SK-MEL-5 (cell line): ENCODE measurements around the gene SLITRK1. TPM values are rescaled to one million over a fixed set of nuclear protein-coding genes. Genes with fewer than 3 reads are reported as not detected.

Experiments
- DNase-seq: peaks from one replicate; pipeline ENCODE4 v3.0.0-alpha.2; 2016; ENCODE audit warnings: low read depth, low spot score
- in situ Hi-C: cut with HindIII; loops from 2 replicates; pipeline ENCODE4 v1.10.0; 2016; ENCODE audit warnings: low sequenced_read_pairs, high pct_unique_total_duplicates, low pct_unique_long_range_greater_than_20kb
- polyA plus RNA-seq, 2 experiments: library from polyadenylated mRNA; depleted of rRNA; stranded (reverse); fragments of >200 nt; gene quantifications; 2 replicates each; pipeline ENCODE4 v1.2.3, GENCODE V29; 2015
- total RNA-seq: library from RNA; depleted of rRNA; stranded (reverse); fragments of >200 nt; shearing (Covaris generic); gene quantifications from 2 replicates; pipeline ENCODE4 v1.2.3, GENCODE V29; 2014; rRNA removed

SLITRK1 gene, protein sequence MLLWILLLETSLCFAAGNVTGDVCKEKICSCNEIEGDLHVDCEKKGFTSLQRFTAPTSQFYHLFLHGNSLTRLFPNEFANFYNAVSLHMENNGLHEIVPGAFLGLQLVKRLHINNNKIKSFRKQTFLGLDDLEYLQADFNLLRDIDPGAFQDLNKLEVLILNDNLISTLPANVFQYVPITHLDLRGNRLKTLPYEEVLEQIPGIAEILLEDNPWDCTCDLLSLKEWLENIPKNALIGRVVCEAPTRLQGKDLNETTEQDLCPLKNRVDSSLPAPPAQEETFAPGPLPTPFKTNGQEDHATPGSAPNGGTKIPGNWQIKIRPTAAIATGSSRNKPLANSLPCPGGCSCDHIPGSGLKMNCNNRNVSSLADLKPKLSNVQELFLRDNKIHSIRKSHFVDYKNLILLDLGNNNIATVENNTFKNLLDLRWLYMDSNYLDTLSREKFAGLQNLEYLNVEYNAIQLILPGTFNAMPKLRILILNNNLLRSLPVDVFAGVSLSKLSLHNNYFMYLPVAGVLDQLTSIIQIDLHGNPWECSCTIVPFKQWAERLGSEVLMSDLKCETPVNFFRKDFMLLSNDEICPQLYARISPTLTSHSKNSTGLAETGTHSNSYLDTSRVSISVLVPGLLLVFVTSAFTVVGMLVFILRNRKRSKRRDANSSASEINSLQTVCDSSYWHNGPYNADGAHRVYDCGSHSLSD
- total RNA-seq = 0.05 and 0.08 TPM in 2 replicates
- 0.12 and 0.19 TPM in 2 replicates for polyA plus RNA-seq (2015; cell fraction: cytosol; rRNA removed)
- polyA plus RNA-seq (2015; cell fraction: nucleus; rRNA removed) = 0.11 TPM in 1 of 2 replicates, not detected in the other

DNA sequence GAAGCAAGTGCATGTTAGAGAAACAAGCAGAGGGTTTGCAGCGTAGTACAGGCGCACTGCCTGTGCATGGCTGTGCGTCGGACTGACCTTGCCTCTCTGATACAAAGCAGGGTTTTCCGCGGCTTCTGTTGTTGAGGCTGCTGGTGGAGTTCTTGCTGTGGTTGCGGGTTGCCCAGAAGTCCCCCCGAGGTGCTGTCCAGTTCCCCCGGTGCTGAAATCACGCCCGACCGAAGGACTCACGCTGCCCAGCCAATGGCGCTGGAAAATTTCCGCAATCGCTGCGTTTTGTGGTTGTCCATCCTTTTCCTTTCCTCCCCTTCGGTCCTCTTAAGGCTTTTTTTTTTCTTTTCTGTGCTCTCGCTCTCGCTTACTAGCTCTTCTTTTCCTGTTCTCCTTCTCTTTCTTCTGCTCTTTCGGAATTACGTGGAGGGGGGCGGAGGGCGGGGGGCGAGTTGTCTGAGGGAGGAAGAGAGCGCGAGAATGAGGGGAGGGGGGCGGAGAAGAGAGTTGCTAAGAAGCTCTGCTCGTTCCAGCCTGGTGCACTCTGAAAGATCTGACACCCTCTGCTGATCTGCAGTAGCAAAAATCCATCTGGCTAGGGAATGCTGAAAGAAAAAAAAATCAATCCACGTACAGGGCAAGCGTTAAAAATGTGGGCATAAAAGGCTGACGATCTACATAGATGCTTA is at the start of gene SLITRK1:
SLITRK1 (minus strand) TSS at position 558 of the 689 bp plus-strand sequence. CDS start 967 bp downstream, outside the sequence.
- in situ Hi-C loops = no loop called here
- peak; percentile 64 for DNase-seq

DNA sequence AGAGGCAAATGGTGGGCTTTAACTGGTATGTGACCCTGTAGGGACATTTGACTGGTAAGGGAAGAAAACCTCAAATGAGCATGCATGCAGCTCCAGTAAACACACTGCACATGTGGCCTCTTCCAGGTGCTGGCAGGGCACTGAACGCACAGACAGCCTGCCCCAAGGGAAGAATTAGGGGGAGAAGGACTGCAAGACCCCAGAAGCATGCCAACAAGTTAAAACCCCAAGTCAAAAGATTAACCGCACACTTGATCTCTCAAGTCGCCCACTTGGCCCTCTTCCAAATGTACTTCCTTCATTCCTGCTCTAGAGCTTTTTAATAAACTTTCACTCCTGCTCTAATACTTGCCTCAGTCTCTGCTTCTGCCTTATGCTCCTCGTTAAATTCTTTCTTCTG is 46.9 kb upstream of the SLITRK1 start:
- in situ Hi-C loops = no loop called here
- no peak for DNase-seq

DNA sequence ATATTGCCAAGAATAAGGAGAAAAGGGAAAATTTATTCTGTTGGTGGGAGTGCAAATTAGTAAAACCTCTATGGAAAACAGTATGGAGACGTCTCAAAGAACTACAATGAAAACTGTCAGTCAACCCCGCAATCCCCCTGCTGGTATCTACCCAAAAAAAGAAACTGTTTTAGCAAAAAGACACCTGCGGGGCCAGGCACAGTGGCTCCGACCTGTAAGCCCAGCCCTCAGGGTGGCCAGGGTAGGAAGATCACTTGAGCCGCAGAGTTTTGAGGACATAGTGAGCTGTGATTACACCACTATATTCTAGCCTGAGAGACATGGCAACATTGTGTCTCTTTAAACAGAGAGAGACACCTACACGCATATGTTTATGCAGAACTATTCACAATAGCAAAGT is 37.5 kb upstream of the SLITRK1 start:
- in situ Hi-C loops = no loop called here
- no peak for DNase-seq

DNA sequence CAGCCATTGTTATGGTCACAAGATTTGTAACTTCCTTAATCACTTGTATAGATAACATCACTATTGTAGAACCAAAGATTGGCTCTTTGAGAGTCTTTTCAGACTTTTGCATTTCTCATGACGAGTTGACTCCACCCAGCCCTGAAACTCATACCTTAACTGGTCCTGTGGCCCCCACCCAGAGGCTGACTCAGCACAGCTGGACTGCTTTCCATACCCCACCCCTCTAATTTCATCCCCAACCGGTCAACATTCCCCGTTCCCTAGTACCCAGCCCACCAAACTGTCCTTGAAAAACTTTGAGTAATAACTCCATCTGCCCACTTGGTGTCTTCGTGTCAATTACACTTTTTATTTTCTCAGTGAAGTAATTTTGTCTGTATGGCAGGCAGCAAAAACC is 32.1 kb upstream of the SLITRK1 start:
- peak; percentile 13 for DNase-seq
- in situ Hi-C loops = no loop called here

DNA sequence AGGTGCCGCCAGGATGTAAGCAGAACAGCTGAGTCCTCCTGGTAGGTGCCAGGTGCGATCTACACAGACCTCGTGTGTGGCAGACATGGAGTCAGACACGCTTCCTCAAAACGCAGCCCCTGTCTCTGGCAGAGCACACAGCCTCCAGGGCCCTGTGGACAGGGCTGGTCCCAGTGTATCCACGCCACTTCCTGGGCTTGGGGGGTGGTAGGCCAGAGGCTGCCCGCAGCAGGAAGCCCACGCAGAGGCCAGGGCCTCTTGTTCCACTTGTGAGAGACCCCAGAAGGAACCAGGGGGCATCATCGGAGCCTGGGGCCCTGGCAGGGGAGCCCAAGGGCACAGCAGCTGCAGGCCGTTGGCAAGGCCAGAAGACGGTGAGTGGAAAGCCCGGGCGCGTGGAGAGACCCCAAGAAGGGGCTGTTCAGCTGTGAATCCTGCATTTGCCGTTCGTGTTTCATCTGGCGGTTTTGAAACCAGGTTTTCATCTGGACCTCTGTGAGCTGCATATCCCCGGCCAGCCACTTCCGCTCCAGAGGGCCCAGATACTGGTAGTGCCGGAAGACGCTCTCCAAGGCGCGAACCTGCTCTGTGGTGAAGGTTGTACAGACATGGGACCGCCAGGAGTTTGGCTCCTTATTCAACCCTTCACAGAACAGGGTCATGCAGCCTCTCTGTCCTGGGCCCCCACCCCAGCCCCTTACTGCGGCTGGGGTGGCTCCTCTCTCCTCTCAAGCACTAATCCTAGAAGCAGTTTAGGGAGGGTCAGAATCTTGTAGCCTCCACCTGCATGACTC is 25.1 kb upstream of the SLITRK1 start:
- in situ Hi-C loops = no loop called here
- no peak for DNase-seq

DNA sequence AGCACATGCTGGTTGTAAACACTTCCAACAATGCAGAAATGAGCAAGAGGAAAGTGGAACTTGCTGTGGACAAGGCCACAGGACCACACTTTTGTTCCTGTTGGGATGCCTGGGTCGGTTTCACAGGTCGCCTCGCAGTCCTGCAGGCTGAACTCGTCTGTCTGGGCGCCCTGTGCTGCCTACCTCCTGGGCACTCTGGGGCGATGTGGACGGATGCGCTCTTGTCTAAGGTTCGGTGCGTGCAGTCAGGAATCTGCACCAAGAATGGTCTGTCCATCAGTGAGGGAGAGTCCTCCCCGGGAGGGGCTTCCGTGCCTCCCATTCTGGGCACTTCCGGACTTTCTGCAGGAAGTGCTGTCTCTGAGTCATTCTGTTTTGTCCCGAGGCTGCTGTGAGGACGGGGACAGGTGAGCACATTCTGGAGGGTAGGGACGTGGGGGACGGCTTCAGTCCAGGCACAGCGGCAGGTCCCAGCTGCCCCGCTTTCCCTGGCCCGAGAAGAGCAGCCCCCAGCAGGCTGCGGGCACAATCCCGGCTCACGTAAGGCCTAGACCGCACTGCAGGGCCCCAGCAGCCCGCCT is 24.1 kb upstream of the SLITRK1 start:
- in situ Hi-C loops = no loop called here
- no peak for DNase-seq

DNA sequence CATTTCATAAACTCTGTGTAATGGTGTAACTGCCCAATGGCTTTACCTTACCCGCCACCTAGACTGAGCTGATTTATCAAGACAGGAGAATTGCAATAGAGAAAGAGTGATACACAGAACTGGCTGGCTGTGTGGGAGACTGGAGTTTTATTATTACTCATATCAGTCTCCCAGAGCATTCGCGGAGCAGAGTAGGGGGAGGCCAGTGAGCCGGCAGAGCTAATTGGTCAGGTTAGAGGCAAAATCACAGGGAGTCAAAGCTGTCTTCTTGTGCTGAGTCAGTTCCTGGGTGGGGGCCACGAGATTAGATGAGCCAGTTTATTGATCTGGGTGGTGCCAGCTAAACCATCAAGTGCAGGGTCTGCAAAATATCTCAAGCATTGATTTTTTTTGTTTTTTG is 23.4 kb upstream of the SLITRK1 start:
- in situ Hi-C loops = no loop called here
- no peak for DNase-seq

DNA sequence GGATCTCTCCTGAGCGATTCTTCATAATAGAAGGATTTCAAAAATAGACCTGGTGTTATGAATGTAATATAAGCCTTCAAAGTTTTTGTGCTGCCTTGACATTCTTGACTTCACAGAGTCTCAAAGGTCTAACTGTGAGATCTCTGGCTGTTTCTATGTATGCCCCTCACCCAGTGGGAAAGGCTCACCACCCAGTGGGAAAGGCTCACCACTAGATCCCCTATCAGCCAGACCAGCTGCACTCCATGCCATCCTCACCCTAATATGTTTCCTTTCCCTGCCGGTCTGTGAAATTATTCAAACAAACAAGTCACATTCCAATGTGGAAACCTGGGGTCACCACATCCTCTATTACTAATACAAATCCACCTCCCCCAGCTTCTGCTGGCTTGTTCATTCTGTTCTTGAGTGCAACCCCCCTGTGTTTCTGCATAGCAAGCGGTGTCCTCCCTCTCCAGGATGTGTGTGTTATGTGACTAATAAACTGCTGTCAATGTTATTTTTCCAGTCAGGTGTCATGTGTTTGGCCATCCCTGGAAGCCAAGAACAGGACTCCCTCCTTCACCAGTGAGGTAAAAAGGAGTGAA is 13.8 kb upstream of the SLITRK1 start:
- DNase-seq = no peak
- in situ Hi-C loops = no loop called here

DNA sequence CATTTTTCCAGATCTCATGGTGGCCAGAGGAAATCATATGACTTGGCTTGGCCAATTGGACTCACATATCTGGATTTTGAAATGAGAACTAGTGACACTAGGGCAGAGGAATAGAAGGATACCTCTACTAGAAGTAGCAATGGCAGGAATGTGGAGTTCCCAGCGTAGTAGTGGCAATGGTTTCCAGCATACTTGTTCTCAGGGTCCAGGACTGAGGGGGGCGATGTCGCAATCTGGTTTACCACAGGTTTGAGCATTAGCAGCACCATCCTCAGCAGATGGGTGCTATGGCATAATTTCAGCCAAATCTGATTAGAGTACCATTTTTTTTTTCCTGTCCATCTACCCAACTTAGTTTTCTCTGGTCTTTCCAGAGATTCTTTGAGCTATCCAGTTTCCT is 8.1 kb upstream of the SLITRK1 start:
- in situ Hi-C loops = no loop called here
- DNase-seq = no peak

DNA sequence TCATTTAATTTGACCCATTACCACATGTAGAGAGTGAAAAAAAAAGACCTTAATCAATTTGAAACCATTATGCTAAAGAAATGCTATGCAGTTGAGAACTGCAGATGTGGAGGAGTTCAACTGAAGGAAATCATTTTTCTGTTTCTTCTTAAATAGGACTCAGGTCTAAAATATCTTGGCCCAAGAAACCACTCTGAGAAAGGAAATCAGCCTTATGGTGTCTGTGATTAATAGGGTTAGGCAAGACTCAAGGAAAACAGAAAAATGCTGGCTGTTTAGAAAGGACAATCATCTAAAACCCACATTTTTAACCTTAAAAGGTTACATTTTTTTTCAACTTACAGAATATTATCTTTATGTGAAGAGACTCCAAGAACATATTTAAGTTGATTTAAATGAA is 1.9 kb upstream of the SLITRK1 start:
- no peak for DNase-seq
- in situ Hi-C loops = no loop called here

DNA sequence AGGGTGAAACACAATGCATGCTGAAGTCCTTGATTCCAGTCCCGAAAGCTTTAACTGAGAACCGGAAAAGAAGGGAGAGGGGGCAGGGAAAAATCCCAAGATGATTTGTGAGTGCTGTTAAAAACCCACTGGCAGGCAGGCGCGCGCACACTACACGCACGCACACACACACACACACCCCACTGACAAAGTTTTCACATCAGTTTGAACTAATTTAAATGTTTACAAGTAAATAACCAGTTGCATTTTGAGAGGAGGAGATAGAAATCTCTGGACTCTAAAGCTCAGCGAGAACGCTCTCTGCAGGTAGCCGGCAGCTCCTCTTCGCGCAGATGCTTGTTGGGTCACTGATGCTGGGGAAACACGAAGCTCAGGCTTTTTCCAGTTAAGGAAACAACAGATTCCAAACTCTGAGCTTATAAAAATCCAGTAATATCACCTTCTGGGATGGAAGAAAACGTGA is 818 bp upstream of the SLITRK1 start:
- in situ Hi-C loops = no loop called here
- peak; percentile 11 for DNase-seq

DNA sequence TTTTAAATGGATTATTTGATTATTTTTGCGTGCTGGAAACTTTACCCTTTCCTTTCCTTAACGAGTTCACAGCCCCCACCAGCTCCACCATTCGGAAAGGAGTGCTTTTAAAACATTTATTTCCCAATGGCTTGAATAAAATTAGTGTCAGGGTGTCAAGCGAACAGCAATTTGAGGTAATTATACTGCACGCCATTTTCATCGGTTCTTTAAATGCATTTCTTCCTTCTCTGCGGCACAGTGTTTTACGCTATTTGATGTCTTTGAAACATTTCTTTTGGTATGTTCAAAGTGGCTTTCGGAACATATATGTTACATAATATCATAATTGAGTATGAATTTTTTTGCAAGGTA is 309 bp upstream of the SLITRK1 start:
- no peak for DNase-seq
- in situ Hi-C loops = no loop called here

DNA sequence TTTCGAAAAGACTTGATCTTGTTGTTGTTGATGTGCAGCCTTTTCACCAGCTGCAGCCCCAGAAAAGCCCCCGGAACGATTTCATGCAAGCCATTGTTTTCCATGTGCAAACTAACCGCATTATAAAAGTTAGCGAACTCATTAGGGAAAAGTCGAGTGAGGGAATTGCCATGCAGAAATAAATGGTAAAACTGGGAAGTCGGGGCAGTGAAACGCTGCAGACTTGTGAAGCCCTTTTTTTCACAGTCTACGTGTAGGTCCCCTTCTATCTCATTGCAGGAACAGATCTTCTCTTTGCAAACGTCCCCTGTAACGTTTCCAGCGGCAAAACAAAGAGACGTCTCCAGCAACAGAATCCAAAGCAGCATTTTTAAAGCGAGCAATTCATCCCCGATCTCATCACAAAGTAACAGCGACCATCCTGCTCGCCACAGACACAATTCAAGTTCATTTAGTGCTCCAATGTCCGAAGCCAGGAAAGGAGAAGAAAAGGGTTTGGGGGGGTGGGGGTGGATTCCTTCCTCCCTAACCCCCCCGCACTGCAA is 1.1 kb downstream of the SLITRK1 start:
- no peak for DNase-seq
- in situ Hi-C loops = no loop called here

DNA sequence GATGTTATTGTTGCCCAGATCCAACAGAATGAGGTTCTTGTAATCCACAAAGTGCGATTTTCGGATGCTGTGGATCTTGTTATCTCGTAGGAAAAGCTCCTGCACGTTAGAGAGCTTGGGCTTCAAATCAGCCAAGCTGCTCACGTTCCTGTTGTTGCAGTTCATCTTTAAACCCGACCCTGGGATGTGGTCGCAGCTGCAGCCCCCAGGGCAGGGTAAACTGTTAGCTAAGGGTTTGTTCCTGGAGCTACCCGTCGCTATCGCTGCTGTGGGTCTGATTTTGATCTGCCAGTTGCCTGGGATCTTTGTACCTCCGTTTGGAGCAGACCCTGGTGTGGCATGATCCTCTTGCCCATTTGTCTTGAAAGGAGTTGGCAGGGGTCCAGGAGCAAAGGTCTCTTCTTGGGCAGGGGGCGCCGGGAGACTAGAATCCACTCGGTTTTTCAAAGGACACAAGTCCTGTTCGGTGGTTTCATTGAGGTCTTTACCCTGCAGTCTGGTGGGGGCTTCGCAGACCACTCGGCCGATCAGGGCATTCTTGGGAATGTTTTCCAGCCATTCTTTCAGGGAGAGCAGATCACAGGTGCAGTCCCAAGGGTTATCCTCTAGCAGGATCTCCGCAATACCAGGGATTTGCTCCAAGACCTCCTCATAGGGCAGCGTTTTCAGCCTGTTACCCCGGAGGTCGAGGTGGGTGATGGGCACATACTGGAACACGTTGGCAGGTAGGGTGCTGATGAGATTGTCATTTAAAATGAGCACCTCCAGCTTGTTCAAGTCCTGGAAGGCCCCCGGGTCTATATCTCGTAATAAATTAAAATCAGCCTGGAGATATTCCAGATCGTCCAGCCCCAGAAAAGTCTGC is 1.8 kb downstream of the SLITRK1 start:
- in situ Hi-C loops = no loop called here
- DNase-seq = no peak

DNA sequence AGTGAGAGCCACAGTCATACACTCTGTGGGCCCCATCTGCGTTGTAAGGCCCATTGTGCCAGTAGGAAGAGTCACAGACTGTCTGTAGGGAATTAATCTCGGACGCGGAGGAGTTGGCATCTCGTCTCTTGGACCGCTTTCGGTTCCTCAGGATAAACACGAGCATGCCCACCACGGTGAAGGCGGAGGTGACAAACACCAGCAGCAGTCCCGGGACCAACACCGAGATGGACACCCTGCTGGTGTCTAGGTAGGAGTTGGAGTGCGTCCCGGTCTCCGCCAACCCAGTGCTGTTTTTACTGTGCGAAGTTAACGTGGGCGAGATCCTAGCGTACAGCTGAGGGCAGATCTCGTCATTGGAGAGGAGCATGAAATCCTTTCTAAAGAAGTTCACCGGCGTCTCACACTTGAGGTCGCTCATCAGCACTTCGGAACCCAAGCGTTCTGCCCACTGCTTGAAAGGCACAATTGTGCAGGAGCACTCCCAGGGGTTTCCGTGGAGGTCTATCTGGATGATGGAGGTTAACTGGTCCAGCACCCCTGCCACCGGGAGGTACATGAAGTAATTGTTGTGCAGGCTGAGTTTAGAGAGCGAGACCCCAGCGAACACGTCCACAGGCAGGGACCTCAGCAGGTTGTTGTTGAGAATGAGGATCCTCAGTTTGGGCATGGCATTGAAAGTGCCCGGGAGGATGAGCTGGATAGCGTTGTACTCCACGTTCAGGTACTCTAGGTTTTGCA is 2.7 kb downstream of the SLITRK1 start:
- in situ Hi-C loops = no loop called here
- no peak for DNase-seq
